Measurements from ENCODE around the gene MARCHF10. TPM values are rescaled to one million over a fixed set of nuclear protein-coding genes. Genes with fewer than 3 reads are reported as not detected.
A peak's percentile ranks its signal among the peaks of the same experiment; 100 is the strongest.

MARCHF10 gene
- total RNA-seq, 1 experiment from 2014 or later = 8.0 TPM

DNA sequence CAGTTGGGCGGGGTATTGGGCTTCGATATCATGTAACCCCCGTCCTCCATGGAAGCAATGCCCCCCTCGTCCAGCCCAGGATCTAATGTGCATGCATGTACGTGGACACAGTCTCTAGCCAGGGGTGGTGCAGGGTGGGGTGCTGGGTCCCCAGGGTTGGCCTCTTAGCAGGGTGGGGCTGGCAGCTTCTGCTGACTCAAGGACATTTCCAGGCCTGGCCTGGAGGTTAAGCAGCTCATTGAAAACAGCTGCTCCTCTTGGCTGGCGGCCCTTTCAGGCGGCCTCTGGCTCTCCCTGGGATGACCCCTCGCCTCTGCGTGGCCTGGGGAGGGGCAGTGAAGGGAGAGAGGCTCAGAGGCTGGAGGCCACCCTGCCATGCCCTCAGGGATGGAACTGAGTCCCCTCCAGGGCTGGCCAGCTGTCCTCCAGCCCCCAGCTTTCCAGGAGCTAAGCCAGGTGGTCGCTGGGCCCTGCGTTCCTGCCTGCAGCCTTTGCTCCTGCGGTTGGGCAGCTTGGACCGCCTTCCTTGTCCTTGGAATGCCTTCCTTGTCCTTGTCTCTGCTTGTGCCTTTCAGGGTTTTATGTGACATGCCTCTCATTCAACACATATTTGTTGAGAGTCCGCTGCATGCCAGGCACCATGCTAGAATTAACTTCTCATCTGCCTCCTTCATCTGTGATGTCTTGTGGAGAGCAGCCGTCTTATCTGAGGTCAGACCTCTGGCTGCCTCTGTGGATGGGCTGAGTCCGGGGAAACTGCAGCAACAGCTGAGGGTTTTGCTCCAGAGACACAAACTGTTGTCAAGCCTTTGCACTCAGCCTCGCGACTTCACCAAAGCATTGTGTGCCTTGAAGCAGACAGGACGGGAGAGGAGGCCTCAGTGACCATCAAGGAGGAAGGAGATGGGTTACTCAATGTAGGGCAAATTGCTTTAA is 154.0 kb downstream of the MARCHF10 start:
- no peak overlapping the region for H3K4me2 ChIP-seq
- BruUV-seq (replicated peaks) = no TSS peak
- no peaks in the 10 kb centered on the region for H3K9me2 ChIP-seq (ENCODE audit: insufficient read depth)
- TF ChIP-seq, protein P1, sequence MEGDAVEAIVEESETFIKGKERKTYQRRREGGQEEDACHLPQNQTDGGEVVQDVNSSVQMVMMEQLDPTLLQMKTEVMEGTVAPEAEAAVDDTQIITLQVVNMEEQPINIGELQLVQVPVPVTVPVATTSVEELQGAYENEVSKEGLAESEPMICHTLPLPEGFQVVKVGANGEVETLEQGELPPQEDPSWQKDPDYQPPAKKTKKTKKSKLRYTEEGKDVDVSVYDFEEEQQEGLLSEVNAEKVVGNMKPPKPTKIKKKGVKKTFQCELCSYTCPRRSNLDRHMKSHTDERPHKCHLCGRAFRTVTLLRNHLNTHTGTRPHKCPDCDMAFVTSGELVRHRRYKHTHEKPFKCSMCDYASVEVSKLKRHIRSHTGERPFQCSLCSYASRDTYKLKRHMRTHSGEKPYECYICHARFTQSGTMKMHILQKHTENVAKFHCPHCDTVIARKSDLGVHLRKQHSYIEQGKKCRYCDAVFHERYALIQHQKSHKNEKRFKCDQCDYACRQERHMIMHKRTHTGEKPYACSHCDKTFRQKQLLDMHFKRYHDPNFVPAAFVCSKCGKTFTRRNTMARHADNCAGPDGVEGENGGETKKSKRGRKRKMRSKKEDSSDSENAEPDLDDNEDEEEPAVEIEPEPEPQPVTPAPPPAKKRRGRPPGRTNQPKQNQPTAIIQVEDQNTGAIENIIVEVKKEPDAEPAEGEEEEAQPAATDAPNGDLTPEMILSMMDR (conservative IDR thresholded peaks at IDR 0.05) = no peak
- TF ChIP-seq EZH2 (IDR thresholded peaks at IDR 0.05; ENCODE audit: low read depth) = no peak
- no peak overlapping the region for H3K4me3 ChIP-seq
- no peak overlapping the region for H3K27ac ChIP-seq
- H2AFZ ChIP-seq = no peak overlapping the region
- no peaks in the 10 kb centered on the region for H3K36me3 ChIP-seq (ENCODE audit: low read depth)
- peaks cover 9% of the 10 kb centered on the region; the same call in 1 of the 2 replicates for H3K4me1 ChIP-seq (replicated peaks; ENCODE audit: insufficient read depth)
- no peak for DNase-seq
- H3K79me2 ChIP-seq (ENCODE audit: low read depth) = no peaks in the 10 kb centered on the region
- POLR2A ChIA-PET (ENCODE audit: unreplicated experiment) = no interaction called here
- intact Hi-C loops (cut with micrococcal nuclease; ENCODE audit: unreplicated experiment) = no loop called here
- H3K9me3 ChIP-seq (ENCODE audit: insufficient read depth, low read depth) = no peaks in the 10 kb centered on the region
- CTCF ChIA-PET = interaction anchor here (0.6 kb wide), 1 partner anchor 694 kb away, joined by 3 read pairs; no protein-coding TSS in a partner anchor
- H4K20me1 ChIP-seq (ENCODE audit: insufficient read depth) = no peaks in the 10 kb centered on the region
- no peaks in the 10 kb centered on the region; the same call in 1 of the 2 replicates for H3K27me3 ChIP-seq (ENCODE audit: insufficient read depth, low read depth)
- H3F3A ChIP-seq (ENCODE audit: insufficient read depth, low read depth) = no peaks in the 10 kb centered on the region

DNA sequence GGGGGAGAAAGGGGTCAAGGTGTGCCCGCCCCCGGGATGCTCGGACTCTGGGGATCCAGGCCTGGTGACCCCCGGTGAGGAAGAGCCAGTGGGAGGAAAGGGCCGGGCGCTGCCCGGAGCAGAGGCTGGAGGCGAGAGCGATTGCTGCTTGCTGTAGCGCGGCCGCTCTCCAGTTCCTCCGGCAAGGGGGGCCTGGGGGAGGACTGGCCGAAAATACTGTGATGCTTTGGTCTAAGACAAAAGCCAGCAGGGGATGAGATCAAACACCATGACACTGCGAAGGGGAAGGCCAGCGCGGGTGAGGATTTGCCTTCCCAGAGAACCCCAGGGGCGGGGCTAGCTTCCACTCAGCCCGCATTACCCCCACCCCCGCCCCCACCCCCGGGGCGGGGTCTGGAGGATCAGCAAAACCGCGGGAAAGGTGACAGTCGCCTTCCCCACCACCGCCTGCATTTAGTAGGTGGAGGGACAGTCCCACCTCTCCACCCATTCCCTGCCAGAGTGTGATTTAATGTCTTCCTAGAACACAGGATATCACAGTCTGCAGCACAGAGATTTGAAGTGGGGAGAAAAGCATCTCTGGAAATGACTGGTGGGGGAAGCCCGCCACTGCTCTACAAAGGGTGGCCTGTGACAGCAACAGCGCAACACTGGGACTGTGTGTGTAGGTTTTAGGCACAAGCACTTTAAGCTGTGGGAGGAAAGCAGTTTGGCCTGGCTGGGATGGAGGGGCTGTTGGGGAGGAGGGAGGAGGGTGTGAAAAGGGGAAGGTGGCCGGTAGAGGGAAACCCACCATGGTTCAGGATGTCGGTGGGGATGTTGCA is 154.9 kb downstream of the MARCHF10 start:
- no peaks in the 10 kb centered on the region for H3F3A ChIP-seq (ENCODE audit: insufficient read depth, low read depth)
- H3K4me1 ChIP-seq (replicated peaks; ENCODE audit: insufficient read depth) = peaks cover 9% of the 10 kb centered on the region; the same call in 1 of the 2 replicates
- BruUV-seq (replicated peaks) = no TSS peak
- intact Hi-C loops (cut with micrococcal nuclease; ENCODE audit: unreplicated experiment) = no loop called here
- no peaks in the 10 kb centered on the region for H4K20me1 ChIP-seq (ENCODE audit: insufficient read depth)
- ChIA-PET CTCF (interaction anchor here (0.6 kb wide), 1 partner anchor 695 kb away, joined by 3 read pairs; no protein-coding TSS in a partner anchor), POLR2A (ENCODE audit: unreplicated experiment) (interaction anchor here (0.6 kb wide), 1 partner anchor 34 kb away, joined by 3 read pairs; no protein-coding TSS in a partner anchor)
- H3K4me3 ChIP-seq = peak overlapping the region; percentile 62
- H3K9me2 ChIP-seq (ENCODE audit: insufficient read depth) = no peaks in the 10 kb centered on the region
- TF ChIP-seq EZH2 (IDR thresholded peaks at IDR 0.05; ENCODE audit: low read depth) = no peak
- TF ChIP-seq, protein P1 (conservative IDR thresholded peaks at IDR 0.05) = no peak
- H3K27me3 ChIP-seq (ENCODE audit: insufficient read depth, low read depth) = no peaks in the 10 kb centered on the region; the same call in 1 of the 2 replicates
- no peaks in the 10 kb centered on the region for H3K79me2 ChIP-seq (ENCODE audit: low read depth)
- no peaks in the 10 kb centered on the region for H3K36me3 ChIP-seq (ENCODE audit: low read depth)
- DNase-seq = peak in 1 of 2 experiments; percentile 65
- no peak overlapping the region for H3K27ac ChIP-seq
- peak overlapping the region; percentile 78 for H2AFZ ChIP-seq
- no peaks in the 10 kb centered on the region for H3K9me3 ChIP-seq (ENCODE audit: insufficient read depth, low read depth)
- peak overlapping the region; percentile 94 for H3K4me2 ChIP-seq
